Left forelimb (tissue), 1 donor: ENCODE measurements around the gene APPL2.
A peak's percentile ranks its signal among the peaks of the same experiment; 100 is the strongest.
"Not testable (repeated sequence)": the region's sequence is repeated elsewhere in the genome, so short reads cannot be mapped to it uniquely, and the experiment has no call there.

Source experiments
- DNase-seq: peaks from one replicate; pipeline ENCODE4 v3.0.0-alpha.2; 2018; ENCODE audit warnings: low spot score

The APPL2 gene

GRCh38 chr12:105256011-105256410 lies 20.0 kb upstream of the APPL2 start:
- DNase-seq = no peak

- no peak for DNase-seq
These were observed 18.0 kb upstream of the APPL2 start for GRCh38 chr12:105253866-105254513.

- DNase-seq = no peak
These were observed 16.9 kb upstream of the APPL2 start for GRCh38 chr12:105252901-105253300.

GRCh38 chr12:105245776-105246427 lies 9.9 kb upstream of the APPL2 start:
- DNase-seq = not testable (repeated sequence)

- DNase-seq = no peak
These were observed 9.3 kb upstream of the APPL2 start for GRCh38 chr12:105245291-105245690.

- no peak for DNase-seq
These were observed 4.3 kb upstream of the APPL2 start for GRCh38 chr12:105240228-105240627.

GRCh38 chr12:105239304-105239703 lies 3.3 kb upstream of the APPL2 start:
- no peak for DNase-seq

- no peak for DNase-seq
These were observed 1.7 kb upstream of the APPL2 start for GRCh38 chr12:105237666-105238065.

GRCh38 chr12:105235281-105235731 lies 668 bp downstream of the APPL2 start:
- DNase-seq = no peak

- no peak for DNase-seq
These were observed 1.8 kb downstream of the APPL2 start for GRCh38 chr12:105234197-105234596.

GRCh38 chr12:105233041-105233905 lies 2.7 kb downstream of the APPL2 start:
- no peak for DNase-seq

GRCh38 chr12:105231396-105231795 lies 4.6 kb downstream of the APPL2 start:
- no peak for DNase-seq

- DNase-seq = no peak
These were observed 6.6 kb downstream of the APPL2 start for GRCh38 chr12:105229371-105229770.

- DNase-seq = no peak
These were observed 7.0 kb downstream of the APPL2 start for GRCh38 chr12:105228966-105229365.

GRCh38 chr12:105228494-105228893 lies 7.5 kb downstream of the APPL2 start:
- no peak for DNase-seq

- DNase-seq = no peak
These were observed 8.1 kb downstream of the APPL2 start for GRCh38 chr12:105227879-105228278.

GRCh38 chr12:105226219-105226618 lies 9.8 kb downstream of the APPL2 start:
- peak; percentile 67 for DNase-seq

- no peak for DNase-seq
These were observed 10.4 kb downstream of the APPL2 start for GRCh38 chr12:105225505-105226015.

- no peak for DNase-seq
These were observed 11.6 kb downstream of the APPL2 start for GRCh38 chr12:105224399-105224798.

- DNase-seq = no peak
These were observed 12.1 kb downstream of the APPL2 start for GRCh38 chr12:105223884-105224283.

GRCh38 chr12:105223352-105223845 lies 12.6 kb downstream of the APPL2 start:
- no peak for DNase-seq

- no peak for DNase-seq
These were observed 13.1 kb downstream of the APPL2 start for GRCh38 chr12:105222726-105223351.
